ENCODE data around the gene USP9Y. TPM values are rescaled to one million over a fixed set of nuclear protein-coding genes. Genes with fewer than 3 reads are reported as not detected.

The USP9Y gene
- total RNA-seq, 1 experiment from 2014 or later: not detected

GRCh38 chrY:12733625-12734024 is 32.6 kb downstream of the USP9Y start:
- Mint-ChIP-seq H3K4me1 (ENCODE audit: insufficient read depth, unreplicated experiment) (no peaks in the 10 kb centered on the region), H3K27me3 (ENCODE audit: insufficient read depth, unreplicated experiment) (no peaks in the 10 kb centered on the region), H3K27ac (ENCODE audit: low read depth, unreplicated experiment) (no peak overlapping the region), H3K9me3 (ENCODE audit: unreplicated experiment) (no peaks in the 10 kb centered on the region), H3K36me3 (ENCODE audit: insufficient read depth, unreplicated experiment) (no peaks in the 10 kb centered on the region), H3K4me3 (ENCODE audit: unreplicated experiment) (no peak overlapping the region)
- BruUV-seq (replicated peaks): no TSS peak
- ChIA-PET POLR2A (no interaction called here), CTCF (no interaction called here)
- DNase-seq (ENCODE audit: unreplicated experiment): no peak
- intact Hi-C loops (cut with micrococcal nuclease): no loop called here
- TF ChIP-seq, protein P1, sequence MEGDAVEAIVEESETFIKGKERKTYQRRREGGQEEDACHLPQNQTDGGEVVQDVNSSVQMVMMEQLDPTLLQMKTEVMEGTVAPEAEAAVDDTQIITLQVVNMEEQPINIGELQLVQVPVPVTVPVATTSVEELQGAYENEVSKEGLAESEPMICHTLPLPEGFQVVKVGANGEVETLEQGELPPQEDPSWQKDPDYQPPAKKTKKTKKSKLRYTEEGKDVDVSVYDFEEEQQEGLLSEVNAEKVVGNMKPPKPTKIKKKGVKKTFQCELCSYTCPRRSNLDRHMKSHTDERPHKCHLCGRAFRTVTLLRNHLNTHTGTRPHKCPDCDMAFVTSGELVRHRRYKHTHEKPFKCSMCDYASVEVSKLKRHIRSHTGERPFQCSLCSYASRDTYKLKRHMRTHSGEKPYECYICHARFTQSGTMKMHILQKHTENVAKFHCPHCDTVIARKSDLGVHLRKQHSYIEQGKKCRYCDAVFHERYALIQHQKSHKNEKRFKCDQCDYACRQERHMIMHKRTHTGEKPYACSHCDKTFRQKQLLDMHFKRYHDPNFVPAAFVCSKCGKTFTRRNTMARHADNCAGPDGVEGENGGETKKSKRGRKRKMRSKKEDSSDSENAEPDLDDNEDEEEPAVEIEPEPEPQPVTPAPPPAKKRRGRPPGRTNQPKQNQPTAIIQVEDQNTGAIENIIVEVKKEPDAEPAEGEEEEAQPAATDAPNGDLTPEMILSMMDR (IDR thresholded peaks at IDR 0.05; ENCODE audit: unreplicated experiment): no peak

- POLR2A ChIA-PET: no interaction called here
- TF ChIP-seq, protein P1 (IDR thresholded peaks at IDR 0.05; ENCODE audit: unreplicated experiment): no peak
- Mint-ChIP-seq H3K36me3 (ENCODE audit: insufficient read depth, unreplicated experiment) (no peaks in the 10 kb centered on the region), H3K27me3 (ENCODE audit: insufficient read depth, unreplicated experiment) (no peaks in the 10 kb centered on the region), H3K27ac (ENCODE audit: low read depth, unreplicated experiment) (no peak overlapping the region), H3K4me3 (ENCODE audit: unreplicated experiment) (no peak overlapping the region), H3K9me3 (ENCODE audit: unreplicated experiment) (no peaks in the 10 kb centered on the region), H3K4me1 (ENCODE audit: insufficient read depth, unreplicated experiment) (no peaks in the 10 kb centered on the region)
- intact Hi-C loops (cut with micrococcal nuclease): no loop called here
- no TSS peak for BruUV-seq (replicated peaks)
- DNase-seq (ENCODE audit: unreplicated experiment): no peak
- CTCF ChIA-PET: no interaction called here
Measured at GRCh38 chrY:12734051-12734450, 33.0 kb downstream of the USP9Y start.

- H3K27me3 Mint-ChIP-seq (ENCODE audit: insufficient read depth, unreplicated experiment): no peaks in the 10 kb centered on the region
- TF ChIP-seq, protein P1 (IDR thresholded peaks at IDR 0.05; ENCODE audit: unreplicated experiment): no peak
- H3K9me3 Mint-ChIP-seq (ENCODE audit: unreplicated experiment): no peaks in the 10 kb centered on the region
- no peak overlapping the region for H3K4me3 Mint-ChIP-seq (ENCODE audit: unreplicated experiment)
- ChIA-PET CTCF (no interaction called here), POLR2A (no interaction called here)
- no peak overlapping the region for H3K27ac Mint-ChIP-seq (ENCODE audit: low read depth, unreplicated experiment)
- no peaks in the 10 kb centered on the region for H3K4me1 Mint-ChIP-seq (ENCODE audit: insufficient read depth, unreplicated experiment)
- no peaks in the 10 kb centered on the region for H3K36me3 Mint-ChIP-seq (ENCODE audit: insufficient read depth, unreplicated experiment)
- intact Hi-C loops (cut with micrococcal nuclease): no loop called here
- no TSS peak for BruUV-seq (replicated peaks)
- DNase-seq (ENCODE audit: unreplicated experiment): no peak
Measured at GRCh38 chrY:12741414-12741813, 40.4 kb downstream of the USP9Y start.

- DNase-seq (ENCODE audit: unreplicated experiment): no peak
- H3K27ac Mint-ChIP-seq (ENCODE audit: low read depth, unreplicated experiment): no peak overlapping the region
- H3K36me3 Mint-ChIP-seq (ENCODE audit: insufficient read depth, unreplicated experiment): no peaks in the 10 kb centered on the region
- H3K4me1 Mint-ChIP-seq (ENCODE audit: insufficient read depth, unreplicated experiment): no peaks in the 10 kb centered on the region
- BruUV-seq (replicated peaks): no TSS peak
- no peaks in the 10 kb centered on the region for H3K27me3 Mint-ChIP-seq (ENCODE audit: insufficient read depth, unreplicated experiment)
- ChIA-PET CTCF (no interaction called here), POLR2A (no interaction called here)
- no peak overlapping the region for H3K4me3 Mint-ChIP-seq (ENCODE audit: unreplicated experiment)
- no peaks in the 10 kb centered on the region for H3K9me3 Mint-ChIP-seq (ENCODE audit: unreplicated experiment)
- TF ChIP-seq, protein P1 (IDR thresholded peaks at IDR 0.05; ENCODE audit: unreplicated experiment): no peak
- intact Hi-C loops (cut with micrococcal nuclease): no loop called here
Measured at GRCh38 chrY:12742725-12743124, 41.7 kb downstream of the USP9Y start.
